Stimulated activated CD4-positive, alpha-beta T cell treated with anti-CD3 and anti-CD28 coated beads, Interleukin-1b, Interleukin-23, amount 100 ng/mL, for 1 hour (primary cell): ENCODE data around the gene PRPH.
"Not testable (repeated sequence)": the region's sequence is repeated elsewhere in the genome, so short reads cannot be mapped to it uniquely, and the experiment has no call there.

Source experiments
- DNase-seq, 2 donors: peaks; one replicate each; pipeline ENCODE4 v3.0.0-alpha.2; 2020; ENCODE audit warnings: low read depth in 2 of 2

Gene PRPH

DNA sequence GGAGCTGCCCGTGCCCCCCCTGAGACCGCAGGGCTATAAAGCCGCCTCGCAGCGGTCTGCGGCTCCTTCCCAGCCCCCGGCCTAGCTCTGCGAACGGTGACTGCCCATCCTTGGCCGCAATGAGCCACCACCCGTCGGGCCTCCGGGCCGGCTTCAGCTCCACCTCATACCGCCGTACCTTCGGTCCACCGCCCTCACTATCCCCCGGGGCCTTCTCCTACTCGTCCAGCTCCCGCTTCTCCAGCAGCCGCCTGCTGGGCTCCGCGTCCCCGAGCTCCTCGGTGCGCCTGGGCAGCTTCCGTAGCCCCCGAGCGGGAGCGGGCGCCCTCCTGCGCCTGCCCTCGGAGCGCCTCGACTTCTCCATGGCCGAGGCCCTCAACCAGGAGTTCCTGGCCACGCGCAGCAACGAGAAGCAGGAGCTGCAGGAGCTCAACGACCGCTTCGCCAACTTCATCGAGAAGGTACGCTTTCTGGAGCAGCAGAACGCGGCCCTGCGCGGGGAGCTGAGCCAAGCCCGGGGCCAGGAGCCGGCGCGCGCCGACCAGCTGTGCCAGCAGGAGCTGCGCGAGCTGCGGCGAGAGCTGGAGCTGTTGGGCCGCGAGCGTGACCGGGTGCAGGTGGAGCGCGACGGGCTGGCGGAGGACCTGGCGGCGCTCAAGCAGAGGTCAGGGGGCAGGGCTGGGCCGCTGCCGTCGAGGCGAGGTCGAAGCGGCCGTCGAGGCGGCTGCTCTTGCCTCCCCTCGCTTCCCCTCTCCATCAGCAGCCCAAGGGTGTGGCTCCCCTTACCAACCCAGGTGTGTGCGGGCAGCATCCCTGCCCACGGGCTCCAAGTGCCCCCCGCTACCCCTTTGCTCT, at the start of gene PRPH:
Gene PRPH (plus strand): TSS at position 66 of the 855 bp plus-strand sequence. CDS start 54 bp downstream, at position 120.
- no peak for DNase-seq

DNA sequence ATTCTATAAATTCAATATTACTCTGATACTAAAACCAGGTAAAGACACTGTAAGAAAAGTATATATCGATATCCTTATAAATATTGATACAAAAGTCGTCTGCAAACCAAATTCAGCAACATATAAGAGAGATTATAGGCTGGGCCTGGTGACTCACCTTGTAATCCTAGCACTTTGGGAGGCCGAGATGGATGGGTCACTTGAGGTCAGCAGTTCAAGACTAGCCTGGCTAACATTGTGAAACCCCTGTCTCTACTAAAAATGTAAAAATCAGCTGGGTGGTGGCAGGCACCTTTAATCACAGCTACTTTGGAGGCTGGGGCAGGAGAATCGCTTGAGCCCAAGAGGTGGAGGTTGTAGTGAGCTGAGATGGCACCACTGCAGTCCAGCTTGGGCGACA, 43.6 kb upstream of the PRPH start:
- DNase-seq = no peak

DNA sequence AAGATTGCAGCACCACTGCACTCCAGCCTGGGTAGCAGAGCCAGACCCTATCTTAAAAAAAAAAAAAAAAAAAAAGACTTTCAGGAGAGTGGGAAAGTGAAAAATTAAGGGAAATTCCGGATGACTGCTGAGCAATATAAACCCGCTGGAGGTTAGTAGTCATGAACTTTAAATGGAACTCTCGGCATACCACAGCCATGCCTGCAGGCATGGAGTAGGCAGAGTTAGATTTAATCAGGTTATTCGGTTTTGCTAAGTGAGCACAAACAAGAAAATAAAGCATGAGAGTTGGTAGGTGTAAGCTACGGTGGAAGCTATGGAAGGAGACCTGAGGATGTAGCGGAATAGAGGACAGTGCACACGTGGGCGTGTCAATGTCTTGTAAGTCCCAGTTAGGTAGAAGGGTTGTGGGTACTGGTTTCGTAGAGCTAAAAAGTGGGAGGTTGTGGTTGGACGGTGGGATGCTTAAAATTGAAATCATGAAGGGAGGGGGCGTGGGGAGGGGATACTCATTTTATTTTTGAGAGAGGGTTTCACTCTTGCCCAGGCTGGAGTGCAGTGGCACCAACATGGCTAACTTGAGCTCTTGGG, 41.8 kb upstream of the PRPH start:
- DNase-seq = no peak

DNA sequence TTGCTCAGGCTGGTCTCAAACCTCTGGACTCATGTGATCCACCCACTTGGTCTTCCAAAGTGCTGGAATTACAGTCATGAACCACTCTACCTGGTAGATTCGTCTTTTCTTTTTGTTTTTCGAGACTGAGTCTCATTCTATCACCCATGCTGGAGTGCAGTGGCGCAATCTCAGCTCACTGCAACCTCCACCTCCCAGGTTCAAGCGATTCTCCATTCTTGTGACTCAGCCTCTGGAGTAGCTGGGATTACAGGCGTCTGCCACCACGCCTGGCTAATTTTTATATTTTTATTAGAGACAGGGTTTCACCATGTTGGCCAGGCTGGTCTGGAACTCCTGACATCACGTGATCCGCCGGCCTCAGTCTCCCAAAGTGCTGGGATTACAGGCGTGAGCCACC, 39.5 kb upstream of the PRPH start:
- not testable (repeated sequence) for DNase-seq

DNA sequence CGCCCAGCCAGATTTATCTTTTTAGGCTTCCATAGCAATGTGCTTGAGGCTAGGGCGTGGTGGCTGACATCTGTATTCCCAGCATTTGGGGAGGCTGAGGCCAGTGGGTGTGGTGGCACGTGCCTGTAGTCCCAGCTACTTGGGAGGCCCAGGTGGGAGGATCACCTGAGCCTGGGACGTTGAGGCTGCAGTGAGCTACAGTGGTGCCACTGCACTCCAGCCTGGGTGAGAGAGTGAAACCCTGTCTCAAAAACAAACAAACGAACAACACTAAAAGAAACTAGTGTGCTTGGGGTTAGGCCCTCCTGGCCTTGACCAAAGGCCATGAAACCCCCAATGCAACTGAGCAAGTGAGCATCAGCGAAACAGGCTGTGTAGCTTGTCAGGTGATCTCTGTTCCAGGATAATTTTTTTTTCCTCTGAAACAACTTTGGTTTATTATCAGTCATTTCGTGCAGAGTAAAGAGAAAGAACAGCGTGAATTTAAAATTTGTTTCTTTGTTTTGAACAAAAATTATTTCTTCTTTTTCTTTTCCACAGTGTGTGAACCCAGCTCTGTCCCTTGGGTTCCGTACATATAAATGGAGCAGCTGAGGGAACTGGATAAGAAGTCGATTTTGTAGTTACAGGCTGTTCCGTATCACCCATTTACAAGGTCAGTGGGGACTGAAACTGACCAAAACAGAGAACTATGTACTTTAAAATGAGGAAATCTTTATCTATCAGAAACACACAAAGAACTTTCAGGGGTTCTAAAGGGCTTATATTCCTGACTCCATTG, 38.9 kb upstream of the PRPH start:
- DNase-seq = no peak

DNA sequence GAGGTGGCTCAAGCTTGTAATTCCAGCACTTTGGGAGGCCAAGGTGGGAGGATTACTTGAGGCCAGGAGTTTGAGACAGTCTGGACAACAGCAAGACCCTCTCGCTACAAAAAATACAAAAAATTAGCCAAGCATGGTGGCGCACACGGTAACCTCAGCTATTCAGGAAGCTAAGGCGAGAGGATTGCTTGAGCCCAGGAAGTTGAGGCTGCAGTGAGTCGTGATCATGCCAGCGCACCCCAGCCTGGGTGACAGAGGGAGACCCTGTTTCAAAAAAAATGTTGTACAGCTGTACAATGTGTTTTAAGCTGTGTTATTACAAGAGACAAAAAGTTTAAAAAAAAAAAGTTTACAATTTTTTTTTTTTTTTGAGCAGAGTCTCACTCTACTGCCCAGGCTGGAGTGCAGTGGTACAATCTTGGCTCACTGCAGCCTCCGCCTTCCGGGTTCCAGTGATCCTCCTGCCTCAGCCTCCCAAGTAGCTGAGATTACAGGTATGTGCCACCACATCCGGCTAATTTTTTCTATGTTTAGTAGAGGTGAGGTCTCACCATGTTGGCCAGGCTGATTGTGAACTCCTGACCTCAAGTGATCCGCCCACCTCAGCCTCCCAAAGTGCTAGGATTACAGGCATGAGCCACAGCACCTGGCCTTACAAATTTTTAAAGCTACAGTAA, 37.3 kb upstream of the PRPH start:
- not testable (repeated sequence) for DNase-seq

DNA sequence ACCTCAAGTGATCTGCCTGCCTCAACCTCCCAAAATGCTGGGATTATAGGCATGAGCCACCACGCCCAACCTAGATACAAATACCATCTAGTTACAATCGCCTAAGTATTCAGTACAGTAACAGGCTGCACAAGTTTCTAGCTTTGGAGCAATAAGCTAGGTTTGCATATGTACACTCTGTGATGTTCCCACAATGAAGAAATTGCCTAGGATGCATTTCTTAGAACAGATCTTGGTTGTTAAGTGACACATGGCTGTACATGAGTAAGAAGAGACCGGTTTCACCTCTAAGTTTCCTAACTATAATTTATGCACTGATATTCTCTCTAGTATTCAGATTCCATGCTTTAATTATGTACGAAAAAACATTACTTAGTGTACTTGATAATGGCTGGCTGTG, 35.5 kb upstream of the PRPH start:
- DNase-seq = no peak

DNA sequence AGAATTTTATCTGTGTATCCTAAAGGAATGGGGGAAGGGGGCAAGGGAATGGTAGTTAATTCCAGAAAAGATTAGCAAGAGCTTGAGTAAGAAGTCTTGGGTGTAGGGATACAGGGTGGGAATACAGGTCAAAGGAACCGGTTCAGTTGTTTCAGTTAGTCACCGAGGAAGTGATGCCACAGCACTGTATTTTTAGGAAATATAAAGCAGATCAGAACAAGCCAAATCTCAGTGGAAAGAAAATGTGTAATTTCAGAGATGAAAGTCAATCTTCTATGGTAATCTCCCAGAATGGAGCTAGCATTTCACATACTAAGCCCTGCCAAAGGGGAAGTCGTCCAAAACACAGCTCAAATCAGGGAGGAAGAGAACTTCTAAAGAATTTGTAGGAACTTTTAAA, 34.8 kb upstream of the PRPH start:
- no peak for DNase-seq

DNA sequence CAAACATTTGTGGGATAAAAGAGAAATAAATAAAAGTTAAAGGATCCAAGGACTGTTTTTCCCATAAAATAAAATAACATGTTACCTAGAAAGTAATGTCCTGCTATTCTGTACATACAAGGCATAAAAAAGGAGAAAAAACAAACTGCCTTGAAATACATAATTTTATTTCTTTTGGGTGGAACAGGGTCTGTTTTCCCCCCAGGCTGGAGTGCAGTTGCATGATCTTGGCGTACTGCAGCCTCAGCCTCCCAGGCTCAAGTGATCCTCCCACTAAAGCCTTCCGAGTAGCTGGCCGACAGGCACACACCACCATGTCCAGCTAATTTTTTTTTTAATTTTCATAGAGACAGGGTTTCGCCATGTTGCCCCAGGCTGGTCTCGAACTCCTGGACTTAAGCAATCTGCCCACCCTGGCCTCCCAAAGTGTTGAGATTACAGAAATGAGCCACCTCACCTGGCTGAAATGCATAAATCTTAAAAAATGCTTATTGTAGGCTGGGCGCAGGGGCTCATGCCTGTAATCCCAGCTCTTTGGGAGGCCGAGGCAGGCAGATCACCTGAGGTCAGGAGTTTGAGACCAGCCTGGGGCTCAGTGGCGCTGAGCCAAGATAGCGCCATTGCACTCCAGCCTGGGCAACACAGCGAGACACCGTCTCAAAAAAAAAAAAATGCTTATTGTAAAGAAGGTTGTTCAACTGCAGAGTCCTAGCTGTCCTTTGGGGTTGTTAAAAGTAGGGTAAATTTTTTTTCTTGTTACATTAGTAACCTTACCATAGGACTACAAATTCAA, 34.2 kb upstream of the PRPH start:
- DNase-seq = no peak

DNA sequence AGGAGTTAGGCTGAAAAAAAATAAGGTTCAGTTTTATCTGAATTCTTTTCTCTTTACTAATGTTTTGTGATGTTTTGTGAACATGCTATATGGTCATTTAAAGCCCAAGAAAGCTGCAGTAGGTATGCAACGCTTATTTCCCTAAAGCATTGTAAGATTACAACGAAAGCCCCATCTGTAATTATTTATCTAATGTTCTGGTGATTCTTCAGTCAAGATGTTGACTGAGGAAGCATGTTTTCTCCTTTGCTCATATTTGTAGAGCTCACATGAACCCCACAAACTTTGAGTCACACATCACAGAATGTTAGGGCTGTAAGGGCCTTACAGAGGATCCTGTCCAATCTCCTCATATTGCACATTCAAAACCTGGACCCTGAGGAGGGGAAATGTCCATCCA, 33.2 kb upstream of the PRPH start:
- DNase-seq = no peak

DNA sequence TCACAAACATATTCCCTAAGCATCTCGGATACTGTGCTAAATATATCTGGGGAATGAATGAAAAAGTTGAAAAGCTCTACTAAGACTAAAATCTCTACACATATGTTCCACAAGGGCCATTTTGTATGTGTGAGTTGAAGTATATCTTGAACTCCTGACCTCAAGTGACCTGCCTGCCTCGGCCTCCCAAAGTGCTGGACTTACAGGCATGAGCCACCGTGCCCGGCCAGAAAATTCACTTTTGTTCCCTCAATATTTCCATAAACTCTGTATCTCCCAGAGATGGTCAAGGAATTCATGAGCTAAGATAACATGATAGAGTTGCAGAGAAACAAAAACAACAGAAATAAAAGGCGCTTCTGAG, 31.6 kb upstream of the PRPH start:
- DNase-seq = no peak

DNA sequence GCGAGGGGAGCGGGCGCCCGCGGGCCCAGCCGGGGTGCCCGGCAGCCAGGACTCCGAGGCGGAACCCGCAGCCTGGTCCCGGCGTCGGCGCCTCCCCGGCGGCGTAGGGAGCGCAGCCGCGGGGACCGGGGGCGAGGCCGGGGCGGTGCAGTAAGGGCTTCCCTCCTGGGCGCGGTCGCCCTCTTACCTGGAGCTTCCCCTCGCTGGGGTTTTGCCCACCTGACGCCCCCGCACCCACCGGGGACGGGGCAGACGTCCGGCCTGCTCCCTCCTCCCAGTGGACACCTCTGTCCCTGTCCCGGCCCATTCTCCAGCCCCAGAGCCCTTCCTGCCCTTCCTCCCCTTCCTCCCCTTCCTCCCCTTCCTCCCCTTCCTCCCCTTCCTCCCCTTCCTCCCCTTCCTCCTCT, 30.5 kb upstream of the PRPH start:
- DNase-seq = peak in 1 of 2 donors; percentile 18

DNA sequence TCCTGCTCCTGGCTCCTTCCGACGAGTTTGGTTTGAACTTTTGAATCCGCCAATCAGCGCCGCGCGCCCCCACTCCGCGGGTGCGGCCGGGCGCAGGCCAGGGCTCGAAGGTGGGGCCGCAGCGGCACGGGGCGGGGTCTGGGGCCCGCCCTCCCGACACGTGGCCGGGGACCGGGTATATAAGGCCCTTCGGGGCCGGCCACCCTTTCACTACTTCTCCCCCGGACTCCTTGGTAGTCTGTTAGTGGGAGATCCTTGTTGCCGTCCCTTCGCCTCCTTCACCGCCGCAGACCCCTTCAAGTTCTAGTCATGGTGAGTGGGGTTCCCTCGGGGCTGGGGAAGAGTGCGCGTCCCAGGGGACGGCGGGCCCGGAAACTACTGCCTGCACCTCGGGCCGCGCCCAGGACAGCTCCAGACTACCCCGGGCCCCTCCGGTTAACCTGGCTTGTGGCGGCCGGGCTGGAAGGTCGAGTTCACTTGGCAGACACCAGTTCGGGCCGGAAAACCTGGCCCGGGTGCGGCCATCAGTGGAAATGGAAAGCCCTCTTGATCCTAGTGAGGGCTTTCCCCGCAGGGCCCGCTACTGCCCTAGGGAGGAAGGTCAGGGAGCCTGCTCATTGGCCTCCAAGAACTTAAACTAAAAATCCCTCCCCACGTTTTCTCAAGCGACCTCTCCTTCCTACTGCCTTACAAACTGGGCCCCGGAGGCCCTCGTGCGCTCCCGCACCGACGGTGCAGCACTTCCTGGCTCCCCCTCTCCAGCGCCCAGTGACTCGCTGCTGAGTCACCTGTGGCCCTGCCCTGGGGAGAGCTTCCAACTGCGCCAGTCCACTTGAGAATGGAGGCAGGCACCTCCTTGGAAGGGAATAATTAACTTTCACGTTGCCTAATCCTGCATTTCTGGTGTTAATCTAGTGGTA, 29.8 kb upstream of the PRPH start, which contains the start of gene TUBA1C:
Gene TUBA1C (plus strand): TSS at position 210 of the 920 bp plus-strand sequence. CDS start 100 bp downstream, at position 310.
- peak; percentile 70 to 82 for DNase-seq

DNA sequence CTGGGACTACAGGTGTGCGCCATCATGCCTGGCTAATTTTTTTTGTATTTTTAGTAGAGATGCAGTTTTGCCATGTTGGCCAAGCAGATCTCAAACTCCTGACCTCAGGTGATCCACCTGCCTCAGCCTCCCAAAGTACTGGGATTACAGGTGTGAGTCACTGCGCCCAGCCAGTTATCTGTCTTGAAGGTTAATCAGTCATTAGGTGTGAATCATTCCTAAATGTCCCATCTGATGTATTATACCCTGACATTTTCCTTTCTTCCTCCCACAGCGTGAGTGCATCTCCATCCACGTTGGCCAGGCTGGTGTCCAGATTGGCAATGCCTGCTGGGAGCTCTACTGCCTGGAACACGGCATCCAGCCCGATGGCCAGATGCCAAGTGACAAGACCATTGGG, 25.8 kb upstream of the PRPH start:
- not testable (repeated sequence) for DNase-seq

DNA sequence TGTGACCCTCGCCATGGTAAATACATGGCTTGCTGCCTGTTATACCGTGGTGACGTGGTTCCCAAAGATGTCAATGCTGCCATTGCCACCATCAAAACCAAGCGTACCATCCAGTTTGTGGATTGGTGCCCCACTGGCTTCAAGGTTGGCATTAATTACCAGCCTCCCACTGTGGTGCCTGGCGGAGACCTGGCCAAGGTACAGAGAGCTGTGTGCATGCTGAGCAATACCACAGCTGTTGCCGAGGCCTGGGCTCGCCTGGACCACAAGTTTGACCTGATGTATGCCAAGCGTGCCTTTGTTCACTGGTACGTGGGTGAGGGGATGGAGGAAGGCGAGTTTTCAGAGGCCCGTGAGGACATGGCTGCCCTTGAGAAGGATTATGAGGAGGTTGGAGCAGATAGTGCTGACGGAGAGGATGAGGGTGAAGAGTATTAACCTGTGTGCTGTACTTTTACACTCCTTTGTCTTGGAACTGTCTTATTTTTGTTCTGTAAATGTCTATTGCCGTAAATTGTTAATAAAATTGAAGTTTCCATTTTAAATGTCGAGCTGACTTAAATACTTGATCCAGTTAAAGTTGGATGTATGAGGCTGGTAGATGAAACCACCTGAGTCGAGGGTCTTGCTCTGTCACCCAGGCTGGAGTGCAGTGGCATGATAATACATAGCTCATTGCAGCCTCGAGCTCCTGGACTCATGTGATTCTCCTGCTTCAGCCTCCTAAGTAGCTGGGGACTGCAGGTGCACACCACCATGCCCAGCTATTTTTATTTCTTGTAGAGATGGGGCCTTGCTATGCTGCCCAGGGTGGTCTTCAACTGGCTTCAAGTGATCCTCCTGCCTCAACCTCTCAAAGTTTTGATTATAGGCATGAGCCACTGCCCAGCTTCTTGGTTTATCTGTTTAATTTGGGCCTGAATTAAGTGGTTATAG, 21.9 kb upstream of the PRPH start:
- no peak for DNase-seq

DNA sequence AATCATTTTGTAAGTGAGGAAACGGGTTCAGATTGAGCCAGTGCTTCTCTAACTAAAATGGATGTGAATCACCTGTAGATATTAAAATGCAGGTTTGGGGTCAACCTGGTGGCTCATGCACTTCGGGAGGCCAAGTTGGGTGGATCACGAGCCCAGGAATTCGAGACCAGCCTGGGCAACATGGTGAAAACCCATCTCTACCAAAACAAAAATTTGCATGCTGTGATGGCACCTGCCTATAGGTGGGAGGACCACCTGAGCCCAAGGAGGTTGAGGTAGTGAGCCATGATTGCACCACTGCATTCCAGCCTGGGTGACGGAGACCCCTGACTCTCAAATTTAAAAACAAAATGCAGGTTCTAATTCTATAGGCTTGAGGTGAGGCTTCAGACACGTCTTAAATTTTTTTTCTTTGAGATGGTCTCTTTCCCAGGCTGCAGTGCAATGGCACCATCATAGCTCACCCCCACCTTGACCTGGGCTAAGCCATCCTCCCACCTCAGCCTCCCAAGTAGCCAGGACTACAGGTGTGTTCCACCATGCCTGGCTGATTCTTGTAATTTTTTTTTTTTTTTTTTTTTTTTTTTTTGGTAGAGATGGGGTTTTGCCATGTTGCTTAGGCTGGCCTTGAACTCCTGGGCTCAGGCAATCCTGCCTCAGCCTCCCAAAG, 21.1 kb upstream of the PRPH start:
- DNase-seq = no peak

DNA sequence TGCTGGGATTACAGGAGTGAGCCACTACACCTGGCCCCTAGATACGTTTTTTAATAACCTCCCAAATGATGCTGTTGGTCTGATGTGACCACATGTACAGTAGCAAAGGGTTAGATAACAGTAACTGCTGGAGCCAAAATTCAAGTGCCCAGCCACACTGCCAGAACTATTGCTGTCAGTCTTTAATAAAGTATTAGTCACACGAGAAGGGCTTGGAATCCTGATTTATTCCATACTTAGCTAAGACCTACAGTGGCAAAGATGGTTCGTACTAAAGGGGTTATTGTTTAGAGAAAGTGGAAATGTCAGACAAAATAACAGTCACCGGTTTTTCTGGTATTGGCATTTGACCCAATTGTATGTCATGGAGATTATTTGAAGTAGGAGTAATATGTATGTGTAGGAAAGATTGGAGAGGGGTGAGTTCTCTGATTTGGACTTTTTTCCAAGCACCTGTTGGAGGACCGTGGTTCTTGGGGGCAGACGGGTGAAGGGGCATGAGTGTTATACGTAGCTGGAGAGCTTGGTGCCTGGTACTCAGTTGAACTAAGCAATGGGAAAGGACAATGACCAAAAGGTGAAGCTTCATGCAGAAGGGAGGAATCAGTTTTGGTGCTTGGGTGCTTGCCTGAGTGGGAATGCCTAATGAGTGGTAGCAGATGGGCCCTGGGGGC, 20.4 kb upstream of the PRPH start:
- no peak for DNase-seq
